GM19395 (cell line): ENCODE measurements around the gene CFDP1.
"Not testable (repeated sequence)": the region's sequence is repeated elsewhere in the genome, so short reads cannot be mapped to it uniquely, and the experiment has no call there.

Experiments
- ATAC-seq: cut with Tn5 transposase; IDR thresholded peaks from one replicate; pipeline ENCODE4 v1.9.1; 2021; ENCODE audit warnings: mild to moderate bottlenecking, moderate library complexity; ENCODE audit not compliant: unreplicated experiment

CFDP1 gene

DNA sequence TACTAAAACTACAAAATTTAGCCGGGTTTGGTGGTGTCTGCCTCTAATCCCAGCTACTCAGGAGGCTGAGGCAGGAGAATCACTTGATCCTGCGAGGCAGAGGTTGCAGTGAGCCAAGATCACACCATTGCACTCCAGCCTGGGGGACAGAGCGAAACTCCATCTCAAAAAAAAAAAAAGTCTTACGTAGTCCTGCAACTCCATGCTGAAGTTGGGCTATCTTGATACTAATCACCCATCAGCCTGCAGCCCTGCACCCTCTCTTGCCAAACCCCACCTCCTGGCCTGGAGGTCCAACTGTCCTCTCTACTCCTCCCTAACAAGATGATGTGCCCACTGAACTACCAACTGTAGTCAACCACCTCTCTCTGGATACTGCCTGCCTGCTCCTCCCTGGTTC is 26.4 kb upstream of the CFDP1 start:
- no peak for ATAC-seq

- ATAC-seq: no peak
Observed at GRCh38 chr16:75458439-75458838, 25.1 kb upstream of the CFDP1 start.

GRCh38 chr16:75458029-75458428 is 24.7 kb upstream of the CFDP1 start:
- no peak for ATAC-seq

- ATAC-seq: no peak
Observed at GRCh38 chr16:75457485-75458021, 24.2 kb upstream of the CFDP1 start.

DNA sequence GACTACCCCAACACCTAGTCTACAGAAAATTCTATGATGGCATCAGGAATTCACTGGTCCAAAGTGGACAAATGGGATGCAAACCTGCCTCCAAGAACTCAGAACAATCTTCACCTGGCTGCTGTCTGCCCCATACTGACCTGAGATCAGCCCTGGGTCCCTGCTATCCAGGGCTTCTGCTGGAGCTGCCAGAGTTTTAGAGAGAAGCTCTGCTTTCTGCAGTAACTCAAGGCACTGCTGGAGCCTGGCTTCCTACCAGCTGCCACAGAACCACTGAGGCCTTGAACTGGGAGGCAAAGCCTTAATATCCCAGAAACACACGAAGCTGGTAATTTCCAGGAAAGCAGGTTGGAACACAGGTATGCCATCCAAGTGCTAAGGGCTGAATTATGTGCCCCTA is 23.7 kb upstream of the CFDP1 start:
- ATAC-seq: no peak

DNA sequence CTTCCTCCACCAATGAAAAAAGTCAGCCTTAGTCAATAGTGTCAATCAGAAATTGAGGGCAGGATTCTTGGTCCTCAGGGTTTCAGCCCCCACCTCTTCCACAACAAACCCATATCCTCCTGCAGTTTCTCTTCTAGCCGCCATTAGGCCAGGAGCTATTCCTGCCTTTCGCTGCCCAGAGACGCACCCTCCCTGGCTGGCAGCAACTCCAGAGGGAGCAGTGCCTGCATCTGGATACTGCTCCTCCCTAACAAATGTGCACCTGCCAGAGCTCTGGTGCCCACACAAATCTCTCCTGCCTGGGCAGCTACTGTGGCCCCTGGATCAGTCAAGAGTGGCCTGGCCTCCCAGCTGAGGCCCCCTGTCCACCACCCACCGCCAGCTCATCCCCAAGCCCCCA is 23.2 kb upstream of the CFDP1 start:
- ATAC-seq: not testable (repeated sequence)

GRCh38 chr16:75455677-75456076 is 22.4 kb upstream of the CFDP1 start:
- ATAC-seq: no peak

DNA sequence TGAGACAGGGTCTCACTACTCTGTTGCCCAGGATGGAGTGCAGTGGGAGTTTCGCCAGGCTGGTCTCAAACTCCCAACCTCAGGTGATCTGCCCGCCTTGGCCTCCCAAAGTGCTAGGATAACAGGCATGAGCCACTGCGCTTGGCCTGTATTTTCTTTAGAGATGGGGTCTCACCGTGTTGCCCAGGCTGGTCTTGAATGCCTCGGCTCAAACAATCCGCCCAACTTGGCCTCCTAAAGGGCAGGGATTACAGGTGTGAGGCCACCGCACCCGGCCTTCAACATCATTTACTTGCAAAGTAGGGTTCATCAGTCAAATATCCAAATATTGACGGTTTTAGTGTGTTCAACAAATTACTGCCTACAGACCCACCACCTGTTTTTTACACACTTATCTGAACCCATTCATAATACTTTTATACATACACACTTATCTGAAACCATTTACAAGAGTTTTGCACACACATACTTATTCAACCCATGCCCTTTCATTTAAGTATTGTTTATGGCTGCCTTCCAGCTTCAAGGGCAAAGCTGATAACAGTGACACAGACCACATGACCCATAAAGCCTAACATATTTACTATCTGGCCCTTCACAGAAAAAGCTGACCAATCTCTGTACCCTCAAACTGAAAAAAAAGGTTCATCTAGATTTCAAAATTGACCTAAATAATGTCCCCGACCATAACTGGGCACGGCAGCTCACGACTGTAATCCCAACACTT is 19.3 kb upstream of the CFDP1 start:
- ATAC-seq: no peak

GRCh38 chr16:75446416-75446815 is 13.1 kb upstream of the CFDP1 start:
- ATAC-seq: no peak

DNA sequence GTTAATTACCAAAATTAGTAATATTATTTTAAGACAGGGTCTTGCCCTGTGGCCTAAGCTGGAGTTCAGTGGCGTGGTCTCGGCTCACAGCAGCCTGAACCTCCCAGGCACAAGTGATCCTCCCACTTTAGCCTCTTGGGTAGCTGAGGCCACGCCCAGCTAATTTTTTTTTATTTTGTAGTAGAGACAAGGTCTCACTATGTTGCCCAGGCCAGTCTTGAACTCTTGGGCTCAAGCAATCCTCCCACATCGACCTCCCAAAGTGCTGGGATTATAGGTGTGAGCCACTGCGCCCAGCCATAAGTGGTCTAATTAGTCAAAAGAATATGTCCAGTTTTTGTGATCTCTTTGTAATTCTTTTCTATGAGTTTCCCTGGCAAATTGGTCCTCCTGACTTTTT is 12.0 kb upstream of the CFDP1 start:
- no peak for ATAC-seq

DNA sequence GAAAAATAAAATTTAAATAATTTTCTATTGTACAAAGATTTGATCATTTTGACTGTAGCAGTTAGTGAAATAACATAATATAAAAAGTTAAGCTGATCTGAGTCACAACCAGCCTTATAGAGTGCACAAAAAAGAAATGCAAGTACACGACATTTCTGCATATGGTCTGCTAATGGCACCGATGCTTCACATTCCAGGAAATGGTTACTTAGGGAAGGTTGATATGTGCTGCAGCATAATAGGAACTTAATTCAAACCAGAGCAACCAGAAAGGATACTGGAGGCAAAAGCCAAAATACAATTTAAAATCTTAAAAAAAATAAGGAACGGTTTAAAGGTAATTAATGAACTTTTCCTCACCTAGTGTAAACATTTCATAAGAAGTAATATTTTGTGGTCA is 10.0 kb upstream of the CFDP1 start:
- no peak for ATAC-seq

- peak; percentile 74 for ATAC-seq
Observed at GRCh38 chr16:75433732-75434413, 570 bp upstream of the CFDP1 start.

GRCh38 chr16:75429621-75430403 is 3.5 kb downstream of the CFDP1 start:
- no peak for ATAC-seq

GRCh38 chr16:75426524-75426923 is 6.8 kb downstream of the CFDP1 start:
- ATAC-seq: not testable (repeated sequence)

- not testable (repeated sequence) for ATAC-seq
Observed at GRCh38 chr16:75424105-75424762, 9.1 kb downstream of the CFDP1 start.

DNA sequence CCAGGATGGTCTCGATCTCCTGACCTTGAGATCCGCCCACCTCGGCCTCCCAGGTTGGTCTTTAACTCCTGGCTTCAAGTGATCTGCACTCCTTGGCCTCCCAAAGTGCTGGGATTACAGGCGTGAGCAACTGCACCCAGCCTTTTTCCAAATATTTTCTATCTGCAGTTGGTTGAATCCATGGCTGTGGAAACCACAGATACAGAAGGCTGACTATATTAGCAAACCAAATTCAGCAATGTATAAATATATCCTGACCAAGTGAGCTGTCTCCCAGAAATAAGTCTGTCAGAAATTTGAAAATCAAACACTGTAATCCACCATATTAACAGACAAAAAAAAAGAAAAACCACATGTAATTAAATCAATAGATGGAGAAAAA is 9.6 kb downstream of the CFDP1 start:
- ATAC-seq: no peak

DNA sequence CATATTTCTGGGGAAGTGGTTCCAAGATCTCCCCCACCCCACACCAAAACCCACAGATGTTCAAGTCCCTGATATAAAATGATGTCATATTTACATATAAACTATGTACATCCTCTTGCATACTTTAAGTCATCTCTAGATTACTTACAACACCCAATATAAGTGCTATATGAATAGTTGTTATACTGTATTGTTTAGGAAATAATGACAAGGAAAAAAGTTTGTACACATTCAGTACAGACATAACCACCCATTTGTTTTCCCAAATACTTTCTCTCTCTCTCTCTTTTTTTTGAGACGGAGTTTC is 11.5 kb downstream of the CFDP1 start:
- ATAC-seq: no peak

- ATAC-seq: peak; percentile 85
Observed at GRCh38 chr16:75420987-75421819, 12.1 kb downstream of the CFDP1 start.

GRCh38 chr16:75416904-75417565 is 16.3 kb downstream of the CFDP1 start:
- no peak for ATAC-seq
